GM10248 (cell line): ENCODE data around the gene MICALL1.

ENCODE experiments used
- CTCF ChIA-PET: fragments of 300-600 bp; sonication (Branson Sonifier 250); formaldehyde crosslinking; extraction: SDS; loops from one replicate; lab custom pipeline; 2021; ENCODE audit warnings: antibody characterized with exemption; lab: Yijun Ruan, JAX
- POLR2A ChIA-PET: fragments of 350-650 bp; sonication (Branson Sonifier 250); formaldehyde crosslinking; extraction: SDS; loops from one replicate; lab custom pipeline; 2020; ENCODE audit warnings: antibody characterized with exemption; lab: Yijun Ruan, JAX
- DNase-seq: peaks from one replicate; pipeline ENCODE4 v3.0.0; 2012; ENCODE audit errors: extremely low spot score
- TF ChIP-seq, protein P1 (sequence below): IDR thresholded peaks from 2 replicates; pipeline ENCODE4 v1.5.1; 2012; ENCODE audit warnings: mild to moderate bottlenecking, low read depth; ENCODE audit errors: extremely low read depth, missing control alignments, control extremely low read depth

The MICALL1 gene

DNA sequence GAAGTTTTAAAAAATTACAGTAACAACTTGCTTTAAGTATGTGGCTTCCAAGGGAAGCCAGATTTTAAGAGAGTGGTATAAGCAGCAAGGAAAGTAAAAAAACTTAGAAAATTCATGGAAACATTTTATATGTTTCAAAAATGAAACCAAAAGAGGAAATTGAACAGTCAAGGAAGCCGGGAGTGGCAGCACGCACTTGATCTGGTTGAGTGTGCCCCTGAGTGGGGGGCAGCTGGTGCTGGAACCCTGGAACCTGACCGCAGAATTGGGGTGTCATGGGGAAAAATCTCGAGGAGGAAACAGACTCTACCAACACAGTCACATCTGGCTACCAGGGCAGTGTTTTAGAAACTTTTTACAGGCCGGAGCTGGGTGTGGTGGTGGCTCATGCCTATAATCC lies 14.0 kb downstream of the MICALL1 start:
- POLR2A ChIA-PET = no interaction called here
- TF ChIP-seq, protein P1, sequence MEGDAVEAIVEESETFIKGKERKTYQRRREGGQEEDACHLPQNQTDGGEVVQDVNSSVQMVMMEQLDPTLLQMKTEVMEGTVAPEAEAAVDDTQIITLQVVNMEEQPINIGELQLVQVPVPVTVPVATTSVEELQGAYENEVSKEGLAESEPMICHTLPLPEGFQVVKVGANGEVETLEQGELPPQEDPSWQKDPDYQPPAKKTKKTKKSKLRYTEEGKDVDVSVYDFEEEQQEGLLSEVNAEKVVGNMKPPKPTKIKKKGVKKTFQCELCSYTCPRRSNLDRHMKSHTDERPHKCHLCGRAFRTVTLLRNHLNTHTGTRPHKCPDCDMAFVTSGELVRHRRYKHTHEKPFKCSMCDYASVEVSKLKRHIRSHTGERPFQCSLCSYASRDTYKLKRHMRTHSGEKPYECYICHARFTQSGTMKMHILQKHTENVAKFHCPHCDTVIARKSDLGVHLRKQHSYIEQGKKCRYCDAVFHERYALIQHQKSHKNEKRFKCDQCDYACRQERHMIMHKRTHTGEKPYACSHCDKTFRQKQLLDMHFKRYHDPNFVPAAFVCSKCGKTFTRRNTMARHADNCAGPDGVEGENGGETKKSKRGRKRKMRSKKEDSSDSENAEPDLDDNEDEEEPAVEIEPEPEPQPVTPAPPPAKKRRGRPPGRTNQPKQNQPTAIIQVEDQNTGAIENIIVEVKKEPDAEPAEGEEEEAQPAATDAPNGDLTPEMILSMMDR = no peak
- CTCF ChIA-PET = interaction anchor here (1.4 to 1.6 kb wide), 2 partner anchors 13 to 30 kb away, joined by 3 to 4 read pairs; no protein-coding TSS in a partner anchor
- DNase-seq = no peak

DNA sequence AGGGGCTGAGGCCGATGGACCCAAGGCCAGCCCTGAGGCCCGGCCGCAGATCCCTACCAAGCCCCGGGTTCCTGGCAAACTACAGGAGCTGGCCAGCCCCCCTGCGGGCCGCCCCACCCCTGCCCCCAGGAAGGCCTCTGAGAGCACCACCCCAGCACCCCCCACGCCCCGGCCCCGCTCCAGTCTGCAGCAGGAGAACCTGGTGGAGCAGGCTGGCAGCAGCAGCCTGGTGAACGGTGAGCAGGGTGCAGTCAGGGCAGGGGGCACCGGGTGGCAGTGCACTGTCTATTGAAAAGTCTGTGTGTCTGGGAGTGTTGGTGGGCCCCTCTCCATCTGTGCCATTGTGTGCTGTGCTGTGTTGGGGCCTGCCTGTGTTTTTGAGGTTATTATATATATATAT lies 16.1 kb downstream of the MICALL1 start:
- TF ChIP-seq, protein P1 = no peak
- DNase-seq = no peak
- CTCF ChIA-PET = no interaction called here
- POLR2A ChIA-PET = no interaction called here

DNA sequence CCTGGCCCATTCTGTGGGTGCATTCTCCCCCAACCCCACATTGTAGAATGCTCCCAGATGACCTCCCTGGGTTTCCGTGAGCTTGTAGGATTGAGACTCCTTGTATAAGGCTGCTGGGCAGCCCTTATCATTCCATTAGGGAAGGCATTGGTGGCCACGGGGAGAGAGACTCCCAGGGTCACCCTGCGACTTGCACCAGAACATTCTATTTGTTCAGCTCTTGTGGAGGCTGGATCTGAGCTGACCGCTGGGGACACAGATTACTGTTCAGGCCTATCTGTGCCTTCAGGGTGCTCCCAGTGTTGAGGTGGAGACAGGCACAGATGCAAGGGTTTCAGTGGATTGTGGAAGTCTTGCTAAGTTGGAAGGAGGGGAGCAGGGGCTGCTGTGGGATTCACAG lies 17.8 kb downstream of the MICALL1 start:
- TF ChIP-seq, protein P1 = no peak
- no peak for DNase-seq
- ChIA-PET CTCF (interaction anchor here (1.6 kb wide), 1 partner anchor 10 kb away, joined by 4 read pairs; no protein-coding TSS in a partner anchor), POLR2A (no interaction called here)

DNA sequence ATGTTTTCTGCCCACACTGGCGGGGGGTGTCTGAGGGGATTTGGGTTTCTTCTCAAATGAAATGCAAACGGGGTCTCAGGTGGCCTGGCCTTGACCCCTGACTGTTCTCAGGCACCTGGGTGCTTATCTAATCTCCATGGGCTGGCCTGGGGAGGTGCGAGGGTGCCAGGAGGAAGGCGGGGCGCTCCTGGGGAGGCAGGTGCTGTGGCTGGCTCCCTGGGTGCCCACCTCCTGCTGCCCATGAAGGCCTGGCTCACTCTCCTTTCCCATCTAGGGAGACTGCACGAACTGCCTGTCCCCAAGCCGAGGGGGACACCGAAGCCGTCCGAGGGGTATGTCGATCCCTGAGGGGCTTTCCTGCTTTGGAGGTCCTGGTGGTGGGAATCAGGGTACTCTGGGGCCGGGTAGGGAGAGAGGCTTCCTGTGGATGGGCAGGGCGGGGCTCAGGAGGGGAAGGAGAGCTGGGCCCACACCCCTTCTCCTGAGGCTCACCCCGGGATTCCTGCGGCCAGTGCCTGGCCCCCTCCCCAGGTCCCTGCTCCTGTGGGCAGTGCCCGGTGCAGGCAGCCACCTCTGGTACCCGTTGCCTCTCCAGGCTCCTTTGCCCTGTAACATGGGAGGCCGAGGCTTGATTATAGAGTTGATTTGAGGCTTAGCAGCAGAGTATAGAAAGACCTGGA lies 18.4 kb downstream of the MICALL1 start:
- DNase-seq = no peak
- ChIA-PET POLR2A (no interaction called here), CTCF (no interaction called here)
- TF ChIP-seq, protein P1 = no peak

DNA sequence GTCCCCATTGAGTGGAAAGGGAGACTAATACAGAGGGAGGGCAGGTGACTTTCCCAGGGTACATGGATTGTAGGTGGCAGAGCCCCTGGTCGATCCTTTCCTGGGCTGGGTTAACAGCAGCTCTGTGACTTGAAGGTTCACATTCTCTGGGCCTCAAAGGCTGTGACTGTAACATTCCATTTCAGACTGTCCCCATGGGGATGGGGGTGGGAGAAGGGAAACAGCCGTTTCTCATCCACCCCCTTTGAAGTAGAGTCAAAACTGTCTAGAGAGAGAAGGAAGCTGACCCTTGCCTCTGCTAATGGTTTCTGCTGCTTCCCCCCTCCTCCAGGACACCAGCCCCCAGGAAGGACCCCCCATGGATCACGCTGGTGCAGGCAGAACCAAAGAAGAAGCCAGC lies 19.2 kb downstream of the MICALL1 start:
- CTCF ChIA-PET = interaction anchor here (1.1 kb wide), 1 partner anchor 319 kb away, joined by 3 read pairs; no protein-coding TSS in a partner anchor
- POLR2A ChIA-PET = no interaction called here

DNA sequence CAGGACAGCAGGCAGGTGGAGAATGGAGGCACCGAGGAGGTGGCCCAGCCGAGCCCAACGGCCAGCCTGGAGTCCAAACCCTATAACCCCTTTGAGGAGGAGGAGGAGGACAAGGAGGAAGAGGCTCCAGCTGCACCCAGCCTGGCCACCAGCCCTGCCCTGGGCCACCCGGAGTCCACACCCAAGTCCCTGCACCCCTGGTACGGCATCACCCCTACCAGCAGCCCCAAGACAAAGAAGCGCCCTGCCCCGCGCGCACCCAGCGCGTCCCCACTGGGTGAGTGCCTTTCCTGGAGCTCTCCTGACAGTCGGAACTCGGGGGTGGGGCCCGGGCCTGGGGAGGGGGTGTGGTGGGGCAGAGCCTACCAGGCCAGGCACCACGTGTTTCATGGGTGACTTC lies 19.7 kb downstream of the MICALL1 start:
- ChIA-PET POLR2A (no interaction called here), CTCF (interaction anchor here (0.9 to 1.1 kb wide), 3 partner anchors 12 to 319 kb away, joined by 3 to 4 read pairs (median 3); no protein-coding TSS in a partner anchor)
- DNase-seq = no peak
- TF ChIP-seq, protein P1 = no peak

More for the DNA sequence above, 19.2 kb downstream of the MICALL1 start:
- no peak for DNase-seq
- TF ChIP-seq, protein P1 = no peak
